ENCODE results near the gene MYOCD.
A peak's percentile ranks its signal among the peaks of the same experiment; 100 is the strongest.

The MYOCD gene

GRCh38 chr17:12665263-12666210, at the start of gene MYOCD:
Gene MYOCD, plus strand, starts transcription at chr17:12665890. Its CDS starts 299 bp downstream, at chr17:12666189.
- Mint-ChIP-seq H3K27ac (no peak within 1 kb of the TSS), H3K27me3 (ENCODE audit: low read depth, poor library complexity) (peaks cover 38% of the 10 kb centered on the region)
- DNase-seq, result peak; percentile 83

GRCh38 chr17:12616161-12616560, 49.5 kb upstream of the MYOCD start:
- no peaks in the 10 kb centered on the region for H3K36me3 Mint-ChIP-seq (ENCODE audit: low read depth)
- DNase-seq, result no peak
- H3K4me3 Mint-ChIP-seq, result no peak overlapping the region
- peaks cover 4% of the 10 kb centered on the region for H3K9me3 Mint-ChIP-seq
- TF ChIP-seq CTCF (IDR thresholded peaks at IDR 0.05), result no peak
- H3K27me3 Mint-ChIP-seq (ENCODE audit: low read depth, poor library complexity), result peaks cover 5% of the 10 kb centered on the region
- H3K27ac Mint-ChIP-seq, result no peak overlapping the region
- H3K4me1 Mint-ChIP-seq, result peaks cover 30% of the 10 kb centered on the region

More at GRCh38 chr17:12665263-12666210, at the start of gene MYOCD:
- H3K9me3 Mint-ChIP-seq, result no peaks in the 10 kb centered on the region
- TF ChIP-seq CTCF (IDR thresholded peaks at IDR 0.05), result no peak
- no peaks in the 10 kb centered on the region for H3K36me3 Mint-ChIP-seq (ENCODE audit: low read depth)
- peaks cover 35% of the 10 kb centered on the region for H3K4me1 Mint-ChIP-seq
- H3K4me3 Mint-ChIP-seq, result peak within 1 kb of the TSS; percentile 89

- peaks cover 41% of the 10 kb centered on the region for H3K4me1 Mint-ChIP-seq
- DNase-seq, result no peak
- H3K27ac Mint-ChIP-seq, result no peak overlapping the region
- no peaks in the 10 kb centered on the region for H3K36me3 Mint-ChIP-seq (ENCODE audit: low read depth)
- no peak for TF ChIP-seq CTCF (IDR thresholded peaks at IDR 0.05)
- no peak overlapping the region for H3K4me3 Mint-ChIP-seq
- peaks cover 4% of the 10 kb centered on the region for H3K9me3 Mint-ChIP-seq
- peaks cover 5% of the 10 kb centered on the region for H3K27me3 Mint-ChIP-seq (ENCODE audit: low read depth, poor library complexity)
These were observed 47.1 kb upstream of the MYOCD start for GRCh38 chr17:12618557-12618956.

- Mint-ChIP-seq H3K9me3 (peaks cover 4% of the 10 kb centered on the region), H3K36me3 (ENCODE audit: low read depth) (no peaks in the 10 kb centered on the region), H3K27me3 (ENCODE audit: low read depth, poor library complexity) (peaks cover 3% of the 10 kb centered on the region), H3K4me1 (peaks cover 52% of the 10 kb centered on the region), H3K4me3 (no peak overlapping the region), H3K27ac (peak overlapping the region; percentile 2)
- no peak for DNase-seq
- no peak for TF ChIP-seq CTCF (IDR thresholded peaks at IDR 0.05)
These were observed 46.1 kb upstream of the MYOCD start for GRCh38 chr17:12619459-12620199.

- Mint-ChIP-seq H3K27ac (no peak overlapping the region), H3K9me3 (peaks cover 4% of the 10 kb centered on the region), H3K27me3 (ENCODE audit: low read depth, poor library complexity) (peaks cover 3% of the 10 kb centered on the region), H3K4me1 (peaks cover 52% of the 10 kb centered on the region), H3K4me3 (no peak overlapping the region), H3K36me3 (ENCODE audit: low read depth) (no peaks in the 10 kb centered on the region)
- no peak for TF ChIP-seq CTCF (IDR thresholded peaks at IDR 0.05)
- no peak for DNase-seq
These were observed 45.4 kb upstream of the MYOCD start for GRCh38 chr17:12620200-12620720.

Measured in nephron progenitor cell (in vitro differentiated cells).